Stimulated activated naive CD8-positive, alpha-beta T cell treated with anti-CD3 and anti-CD28 coated beads, Interleukin-15, amount 100 ng/mL, for 72 hours (primary cell): ENCODE results near the gene HDAC7.

Experiments
- ATAC-seq: fragments of 150-1000 bp; cut with Tn5 transposase; 2 replicates; pipeline ENCODE4 v1.10.0; 2021; ENCODE audit warnings: mild to moderate bottlenecking, moderate library complexity
- DNase-seq, 2 donors: peaks; one replicate each; pipeline ENCODE4 v3.0.0; 2021 to 2022
- H3K27ac Mint-ChIP-seq, 2 donors: one replicate each; pipeline ENCODE4 v1.8.0; 2022; ENCODE audit warnings: mild to moderate bottlenecking in 2 of 2, mixed read lengths in 2 of 2, moderate library complexity in 2 of 2
- H3K27me3 Mint-ChIP-seq: one replicate; pipeline ENCODE4 v1.8.0; 2022; ENCODE audit warnings: mixed read lengths
- H3K4me1 Mint-ChIP-seq: one replicate; pipeline ENCODE4 v1.8.0; 2022; ENCODE audit warnings: mild to moderate bottlenecking, mixed read lengths
- H3K4me3 Mint-ChIP-seq, 2 donors: one replicate each; pipeline ENCODE4 v1.8.0; 2022; ENCODE audit warnings: mild to moderate bottlenecking in 2 of 2, mixed read lengths in 2 of 2, moderate library complexity in 1 of 2
- H3K9me3 Mint-ChIP-seq, 2 donors: one replicate each; pipeline ENCODE4 v1.8.0; 2022; ENCODE audit warnings: mixed read lengths in 2 of 2

The HDAC7 gene

DNA sequence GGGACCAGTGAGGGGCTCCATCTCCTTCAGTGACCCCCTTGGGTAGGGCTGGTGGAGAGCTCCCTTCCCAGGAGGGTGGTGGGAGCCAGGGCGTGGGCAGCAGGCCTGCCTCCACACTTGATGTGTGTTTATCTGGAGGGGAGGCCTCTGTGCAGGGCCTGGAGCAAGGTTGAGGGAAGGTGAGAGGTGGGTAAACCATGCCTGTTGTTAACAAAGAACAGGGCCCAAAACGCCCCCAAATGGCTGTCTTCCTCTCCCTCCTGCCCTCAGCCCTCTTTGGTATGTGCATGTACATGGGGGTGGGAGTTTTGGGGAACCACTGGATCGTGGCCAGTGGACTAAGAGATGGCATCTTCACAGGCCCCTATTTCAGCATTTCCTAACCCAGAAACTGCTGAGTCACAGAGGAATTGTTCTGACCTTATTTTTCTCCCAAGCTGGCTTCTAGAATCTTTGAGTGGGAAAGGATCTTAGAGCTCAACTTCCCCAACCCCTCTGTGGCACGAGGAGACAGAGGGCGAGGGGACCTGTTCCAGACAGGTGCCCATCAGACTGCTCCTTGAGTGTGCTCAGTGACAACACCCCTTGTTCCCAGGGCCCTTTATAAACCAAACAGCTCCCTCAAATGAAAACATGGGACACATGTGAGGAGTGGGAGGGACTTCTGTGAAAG lies 43.1 kb downstream of the HDAC7 start:
- H3K9me3 Mint-ChIP-seq = no peaks in the 10 kb centered on the region
- H3K27me3 Mint-ChIP-seq = no peaks in the 10 kb centered on the region
- DNase-seq (no peak), ATAC-seq (no peak)
- peak overlapping the region in 1 of 2 donors; percentile 94 for H3K27ac Mint-ChIP-seq
- no peak overlapping the region for H3K4me3 Mint-ChIP-seq
- H3K4me1 Mint-ChIP-seq = peaks cover 76% of the 10 kb centered on the region

DNA sequence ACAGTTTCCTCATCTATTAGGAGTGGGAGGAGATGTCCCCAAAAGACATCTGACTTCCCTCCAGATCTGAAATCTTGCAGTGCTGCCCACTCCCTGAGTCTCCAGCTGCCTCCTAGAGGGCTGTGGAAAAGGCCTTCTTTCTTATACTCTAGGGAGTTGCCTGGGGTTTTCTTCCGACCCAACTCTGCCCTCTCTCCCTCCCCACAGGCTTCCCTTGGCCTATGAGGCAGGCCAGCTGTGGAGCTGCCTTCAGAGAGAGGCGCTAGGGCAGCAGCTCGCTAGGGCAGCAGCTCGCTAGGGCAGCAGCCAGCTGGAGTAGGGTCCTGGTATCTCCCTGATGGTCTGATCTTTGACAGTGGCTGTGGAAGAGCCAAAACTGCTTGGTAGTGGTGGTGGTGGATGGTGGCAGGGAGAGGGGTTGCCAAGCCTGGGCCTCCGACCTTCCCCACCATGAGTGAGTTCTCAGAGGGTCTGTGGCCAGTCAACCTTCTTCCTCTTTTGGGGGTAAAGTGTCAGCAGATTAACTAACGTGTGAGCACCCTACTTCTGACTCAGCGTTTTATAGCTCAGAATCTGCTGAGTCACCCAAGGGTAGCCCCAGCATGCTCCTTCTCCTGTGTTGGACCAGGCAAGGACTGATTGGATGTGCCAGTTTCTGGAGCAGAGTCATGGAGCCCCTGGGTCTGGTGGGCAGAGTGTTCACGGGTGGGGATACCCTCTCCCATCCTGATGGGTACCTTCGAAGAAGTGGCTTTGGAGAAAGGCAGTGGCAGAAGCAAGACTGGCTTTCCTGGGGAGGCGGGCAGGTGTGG lies 44.4 kb downstream of the HDAC7 start:
- Mint-ChIP-seq H3K4me1 (peaks cover 67% of the 10 kb centered on the region), H3K4me3 (peak overlapping the region in 1 of 2 donors; percentile 96), H3K27me3 (no peaks in the 10 kb centered on the region), H3K9me3 (no peaks in the 10 kb centered on the region), H3K27ac (peak overlapping the region; percentile 46 to 97)
- DNase-seq (no peak), ATAC-seq (no peak)

DNA sequence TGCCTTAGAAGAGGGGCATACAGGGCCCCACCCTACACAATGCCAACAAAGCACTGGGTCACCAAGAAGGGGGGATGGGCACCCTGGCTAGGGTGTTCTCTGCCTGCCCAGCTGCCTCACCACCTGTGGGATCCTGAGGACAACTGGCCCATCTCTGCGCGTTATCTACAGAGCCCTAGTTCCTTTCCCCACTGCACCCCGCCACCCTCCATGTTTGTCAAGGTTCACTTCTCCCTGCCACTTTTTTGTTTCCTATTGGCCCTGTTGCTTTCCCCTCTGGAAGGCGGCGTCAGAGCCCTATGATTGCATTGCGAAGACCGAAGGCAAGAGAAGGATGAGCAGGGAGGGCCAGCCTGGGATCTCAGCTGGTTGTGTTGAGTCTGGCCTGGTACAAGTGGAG lies 45.0 kb downstream of the HDAC7 start:
- no peaks in the 10 kb centered on the region for H3K9me3 Mint-ChIP-seq
- H3K4me1 Mint-ChIP-seq = peaks cover 62% of the 10 kb centered on the region
- no peaks in the 10 kb centered on the region for H3K27me3 Mint-ChIP-seq
- no peak for DNase-seq
- H3K4me3 Mint-ChIP-seq = peak overlapping the region; percentile 92 to 96
- ATAC-seq = no peak
- peak overlapping the region in 1 of 2 donors; percentile 97 for H3K27ac Mint-ChIP-seq

DNA sequence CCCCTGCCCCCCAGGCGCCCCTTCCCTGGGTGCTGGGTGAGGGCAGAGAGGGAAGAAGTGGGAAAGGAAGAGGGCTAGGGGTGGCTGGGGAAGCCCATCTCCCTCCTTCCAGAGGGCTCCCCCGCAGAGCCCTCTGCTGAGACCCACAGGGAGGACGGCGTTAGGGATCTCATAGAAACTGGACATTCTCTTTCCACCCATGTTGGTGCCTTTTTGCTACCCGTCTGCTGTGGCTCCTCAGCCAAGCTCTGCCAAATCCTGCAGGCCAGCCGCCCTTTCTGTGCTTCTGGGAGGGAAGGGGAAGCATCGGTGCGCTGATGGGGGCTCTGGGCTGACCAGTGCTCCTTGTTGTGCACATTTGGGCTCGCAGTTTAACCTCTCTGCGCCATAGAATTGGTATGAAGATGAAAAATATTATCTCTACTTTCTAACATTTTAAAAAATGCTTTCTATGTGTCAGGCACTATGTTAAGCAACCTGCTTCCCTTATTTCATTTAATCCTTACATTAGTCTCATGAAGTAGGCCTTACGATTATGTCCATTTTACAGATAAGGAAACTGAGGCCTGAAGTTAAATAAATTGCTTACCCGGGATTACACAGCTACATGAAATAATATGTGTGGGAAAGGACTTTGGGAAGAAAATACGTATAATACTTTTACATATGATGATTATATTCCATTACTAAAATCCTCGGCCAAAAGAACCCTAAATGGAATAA lies 45.7 kb downstream of the HDAC7 start:
- Mint-ChIP-seq H3K27ac (peak overlapping the region; percentile 86 to 97), H3K4me1 (peaks cover 56% of the 10 kb centered on the region), H3K9me3 (no peaks in the 10 kb centered on the region), H3K4me3 (peak overlapping the region; percentile 92 to 96), H3K27me3 (no peaks in the 10 kb centered on the region)
- ATAC-seq (no peak), DNase-seq (no peak)

DNA sequence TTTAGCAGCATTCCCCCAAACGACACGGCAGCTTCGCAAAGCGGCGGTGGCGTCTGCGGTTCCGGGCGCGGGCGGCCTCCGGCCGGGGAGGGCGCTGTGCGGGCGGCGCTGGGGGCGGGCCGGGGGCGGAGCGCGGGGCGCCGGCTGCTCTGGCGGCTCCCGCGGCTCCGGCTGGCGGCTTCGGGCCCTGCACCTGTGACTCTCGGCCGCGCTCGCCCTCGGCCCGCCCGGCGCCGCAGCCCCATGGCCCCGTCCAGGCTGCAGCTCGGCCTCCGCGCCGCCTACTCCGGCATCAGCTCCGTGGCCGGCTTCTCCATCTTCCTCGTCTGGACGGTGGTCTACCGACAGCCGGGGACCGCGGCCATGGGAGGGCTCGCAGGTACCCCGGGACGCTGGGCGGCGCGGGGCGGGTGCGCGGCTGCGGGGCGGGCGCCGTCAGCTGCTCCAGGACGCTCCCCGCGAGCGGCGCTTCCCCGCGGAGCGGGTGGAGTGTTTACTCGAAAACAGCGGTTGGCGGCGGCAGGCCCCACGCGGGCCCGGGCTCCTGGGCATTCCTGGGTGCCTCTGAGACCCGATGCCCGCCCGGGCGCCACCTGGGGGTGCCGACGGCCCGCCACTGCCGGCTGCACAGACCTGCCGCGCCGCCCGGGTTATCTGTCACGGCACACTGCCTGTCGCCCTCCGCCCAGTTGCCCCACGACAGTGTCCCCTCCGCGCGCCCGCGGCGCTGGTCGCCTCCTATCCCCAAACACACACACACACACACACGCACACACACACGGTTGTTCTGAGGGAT lies 46.4 kb downstream of the HDAC7 start, which contains the start of gene SLC48A1:
Gene SLC48A1 (plus strand): TSS at position 177 of the 796 bp plus-strand sequence. CDS start 67 bp downstream, at position 244.
- H3K27ac Mint-ChIP-seq = peak within 1 kb of the TSS; percentile 86 to 97
- peaks cover 52% of the 10 kb centered on the region for H3K4me1 Mint-ChIP-seq
- H3K27me3 Mint-ChIP-seq = no peaks in the 10 kb centered on the region

DNA sequence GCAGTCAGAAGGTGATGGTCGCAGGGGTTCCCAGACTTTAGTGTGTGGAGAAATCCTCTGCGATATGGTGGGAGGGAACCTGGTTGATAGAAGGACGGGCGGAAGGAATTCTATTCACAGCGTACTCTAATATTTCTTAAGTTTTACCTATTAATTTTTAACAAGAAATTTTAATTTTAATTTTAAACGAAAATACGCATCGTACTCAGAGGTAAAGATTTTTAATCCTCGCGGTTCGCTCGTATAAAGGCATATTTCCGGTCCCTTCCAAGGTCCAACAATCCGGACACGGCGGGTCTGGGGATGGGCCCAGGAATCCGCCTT lies 47.0 kb downstream of the HDAC7 start:
- DNase-seq (no peak), ATAC-seq (no peak)
- no peaks in the 10 kb centered on the region for H3K27me3 Mint-ChIP-seq
- no peaks in the 10 kb centered on the region for H3K9me3 Mint-ChIP-seq
- H3K27ac Mint-ChIP-seq = peak overlapping the region; percentile 82 to 85
- H3K4me1 Mint-ChIP-seq = peaks cover 46% of the 10 kb centered on the region
- H3K4me3 Mint-ChIP-seq = peak overlapping the region; percentile 72 to 76

More for the DNA sequence above, 46.4 kb downstream of the HDAC7 start, which contains the start of gene SLC48A1:
- Mint-ChIP-seq H3K4me3 (peak within 1 kb of the TSS; percentile 92 to 96), H3K9me3 (no peaks in the 10 kb centered on the region)
- ATAC-seq (peak; percentile 86), DNase-seq (peak; percentile 69 to 77)

DNA sequence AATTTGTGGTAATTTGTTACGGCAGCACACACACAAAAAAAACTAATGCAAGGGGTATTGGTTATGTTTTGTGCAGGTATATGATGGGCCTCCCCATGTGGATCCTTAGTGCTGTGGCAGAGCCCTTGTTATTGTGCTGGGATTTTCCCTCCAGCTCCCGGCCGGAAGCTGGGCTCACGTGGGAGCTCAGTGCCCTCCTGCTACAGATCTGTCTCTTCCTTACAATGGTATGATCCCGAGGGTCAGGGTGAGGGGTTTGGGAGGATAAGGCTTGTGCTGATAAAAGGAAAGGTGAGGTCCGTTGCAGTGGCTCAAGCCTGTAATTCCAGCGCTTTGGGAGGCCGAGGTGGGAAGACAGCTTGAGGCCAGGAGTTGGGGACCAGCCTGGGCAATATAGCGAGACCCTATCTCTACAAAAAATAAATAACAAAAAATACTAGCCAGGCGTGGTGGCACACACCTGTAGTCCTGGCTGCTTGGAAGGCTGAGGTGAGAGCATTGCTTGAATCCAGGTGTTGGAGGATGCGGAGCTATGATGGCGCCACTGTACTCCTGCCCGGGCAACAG lies 47.5 kb downstream of the HDAC7 start:
- peak overlapping the region; percentile 82 to 85 for H3K27ac Mint-ChIP-seq
- ATAC-seq = no peak
- H3K4me3 Mint-ChIP-seq = peak overlapping the region; percentile 72 to 76
- H3K4me1 Mint-ChIP-seq = peaks cover 46% of the 10 kb centered on the region
- no peak for DNase-seq
- no peaks in the 10 kb centered on the region for H3K27me3 Mint-ChIP-seq
- no peaks in the 10 kb centered on the region for H3K9me3 Mint-ChIP-seq

DNA sequence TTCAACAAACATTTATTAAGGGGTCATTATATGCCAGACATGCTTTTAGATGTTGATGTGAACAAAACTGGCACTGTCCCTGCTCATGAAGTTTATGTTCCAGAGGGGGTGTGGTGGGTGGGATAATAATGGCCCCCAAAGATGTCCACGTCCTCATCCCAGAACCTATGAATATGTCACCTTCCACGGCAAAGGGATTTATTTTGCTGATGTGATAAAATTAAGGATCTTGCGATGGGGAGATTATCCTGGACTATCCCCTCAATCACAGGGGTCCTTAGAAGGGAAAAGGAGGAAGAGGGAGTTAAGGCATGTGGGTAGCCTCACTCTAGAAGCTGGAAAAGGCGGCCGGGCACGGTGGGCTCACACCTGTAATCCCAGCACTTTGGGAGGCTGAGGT lies 48.4 kb downstream of the HDAC7 start:
- H3K4me1 Mint-ChIP-seq = peaks cover 44% of the 10 kb centered on the region
- H3K4me3 Mint-ChIP-seq = no peak overlapping the region
- no peaks in the 10 kb centered on the region for H3K9me3 Mint-ChIP-seq
- no peak overlapping the region for H3K27ac Mint-ChIP-seq
- no peaks in the 10 kb centered on the region for H3K27me3 Mint-ChIP-seq
- no peak for DNase-seq
- ATAC-seq = no peak

DNA sequence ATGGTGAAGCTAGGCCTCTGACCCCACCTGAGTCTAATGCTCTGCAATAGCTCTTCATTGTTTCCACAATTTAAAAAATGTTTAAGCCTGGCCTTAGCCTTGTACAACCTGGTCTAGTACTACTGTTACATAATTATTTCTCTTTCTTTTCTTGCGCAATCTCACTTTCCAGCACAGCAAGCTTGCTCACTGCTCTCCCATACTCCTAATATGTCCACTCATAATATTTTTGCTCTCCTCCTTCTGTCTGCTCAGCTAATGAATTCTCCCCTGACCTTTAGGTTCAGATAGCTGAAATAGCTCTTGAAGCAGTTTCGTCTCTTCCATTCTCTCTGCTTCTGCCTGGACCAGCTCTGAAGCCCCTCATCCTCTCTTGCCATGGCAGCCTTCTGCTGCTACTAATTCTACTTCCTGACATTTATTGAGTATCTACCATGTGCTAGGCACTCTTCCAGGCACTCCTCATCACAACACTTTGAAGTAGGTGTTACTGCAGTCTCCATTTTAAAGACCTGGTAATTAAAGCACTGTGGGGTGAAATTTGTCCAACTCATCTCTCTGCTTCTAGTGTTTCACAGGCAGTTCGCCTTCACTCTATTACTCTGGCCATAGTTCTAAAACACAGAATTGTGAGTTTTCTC lies 49.5 kb downstream of the HDAC7 start:
- Mint-ChIP-seq H3K4me3 (no peak overlapping the region), H3K4me1 (peaks cover 41% of the 10 kb centered on the region), H3K27me3 (no peaks in the 10 kb centered on the region), H3K9me3 (no peaks in the 10 kb centered on the region), H3K27ac (no peak overlapping the region)
- ATAC-seq (no peak), DNase-seq (no peak)

DNA sequence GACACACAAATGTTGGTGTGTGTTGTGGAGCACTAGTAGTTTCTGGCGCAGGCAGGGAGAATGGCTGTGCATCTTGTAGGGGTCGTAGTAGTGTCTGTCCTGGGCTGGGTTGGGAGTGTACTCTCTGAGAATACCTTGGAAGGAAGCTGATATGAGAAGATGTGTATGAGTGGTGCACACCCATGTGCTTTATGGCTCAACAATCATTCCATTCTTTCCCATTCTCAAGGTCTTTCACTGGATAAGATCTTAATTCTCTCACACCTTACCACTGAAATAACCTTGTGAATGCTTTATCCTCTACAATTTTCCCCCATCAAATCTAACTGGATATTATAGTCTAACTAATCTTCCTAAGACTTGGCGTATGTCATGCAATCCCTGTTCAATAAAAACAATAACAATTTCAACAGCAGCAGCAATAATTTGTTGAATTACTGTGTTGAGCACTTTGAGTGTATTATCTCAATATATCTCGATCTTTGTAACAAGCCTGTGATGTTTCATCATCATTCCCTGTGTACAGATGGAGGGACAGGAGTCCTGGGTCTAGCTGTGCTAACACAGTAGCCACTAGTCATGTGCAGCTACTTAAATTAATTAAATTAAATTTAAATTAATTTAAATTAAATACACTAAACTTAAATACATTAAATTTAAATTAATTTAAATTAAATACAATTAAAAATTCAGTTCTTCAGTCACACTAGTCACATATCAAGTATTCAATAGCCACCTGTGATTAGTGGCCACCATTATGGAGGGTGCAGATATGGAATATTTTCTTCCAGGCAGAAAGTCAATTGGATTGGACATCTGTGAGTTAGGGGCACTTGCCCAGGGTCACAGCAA lies 50.2 kb downstream of the HDAC7 start:
- no peak overlapping the region for H3K27ac Mint-ChIP-seq
- no peaks in the 10 kb centered on the region for H3K27me3 Mint-ChIP-seq
- no peak overlapping the region for H3K4me3 Mint-ChIP-seq
- no peak for DNase-seq
- no peak for ATAC-seq
- peaks cover 33% of the 10 kb centered on the region for H3K4me1 Mint-ChIP-seq
- no peaks in the 10 kb centered on the region for H3K9me3 Mint-ChIP-seq

DNA sequence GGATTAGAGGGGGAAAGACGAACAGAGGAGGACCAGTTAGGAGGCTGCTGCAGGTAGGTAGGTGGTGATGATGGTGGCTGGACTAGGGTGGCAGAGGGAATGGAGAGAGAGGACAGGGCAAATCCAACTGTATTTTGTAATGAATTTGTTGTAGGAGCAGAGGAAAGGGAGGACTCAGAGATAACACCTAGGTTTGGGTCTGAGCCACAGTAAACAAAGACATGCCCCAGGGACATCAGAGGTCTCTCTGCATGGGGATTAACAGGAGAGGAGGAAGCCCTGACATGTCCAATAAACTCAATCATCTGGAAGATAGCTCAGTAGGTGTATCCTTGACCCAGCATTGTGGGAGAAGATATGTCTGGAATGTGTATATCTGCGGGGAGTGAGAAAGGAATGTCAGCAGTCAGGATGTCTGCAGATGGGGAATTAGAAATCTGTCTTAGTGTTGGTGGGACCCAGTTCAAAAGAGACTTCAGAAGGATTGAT lies 51.3 kb downstream of the HDAC7 start:
- ATAC-seq (no peak), DNase-seq (no peak)
- peaks cover 24% of the 10 kb centered on the region for H3K4me1 Mint-ChIP-seq
- H3K27me3 Mint-ChIP-seq = no peaks in the 10 kb centered on the region
- no peaks in the 10 kb centered on the region for H3K9me3 Mint-ChIP-seq
- no peak overlapping the region for H3K27ac Mint-ChIP-seq
- H3K4me3 Mint-ChIP-seq = no peak overlapping the region

DNA sequence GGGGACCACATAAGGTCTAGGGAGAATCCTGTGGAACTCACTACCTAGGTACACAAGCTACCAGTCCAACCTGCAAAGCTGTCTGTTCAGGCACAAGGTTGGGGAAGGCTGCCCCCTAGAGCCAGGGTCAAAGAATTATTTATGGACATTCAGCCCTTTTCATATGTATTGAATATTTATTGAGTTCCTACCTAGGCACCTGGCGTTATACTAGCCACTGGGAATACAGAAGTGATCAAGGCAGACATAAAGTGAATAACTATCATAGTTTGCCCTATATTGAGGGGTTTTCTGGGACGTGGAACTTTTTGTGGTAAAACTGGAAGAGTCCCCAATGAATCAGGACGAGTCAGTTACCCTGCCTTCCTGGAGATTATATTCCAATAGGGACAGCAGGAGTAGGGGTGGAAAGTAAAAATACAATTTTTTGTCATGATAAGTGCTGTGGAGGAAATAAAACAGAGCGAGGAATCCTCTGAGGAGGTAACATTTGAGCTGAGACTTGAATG lies 52.4 kb downstream of the HDAC7 start:
- Mint-ChIP-seq H3K27me3 (no peaks in the 10 kb centered on the region), H3K9me3 (no peaks in the 10 kb centered on the region), H3K4me1 (peaks cover 20% of the 10 kb centered on the region), H3K4me3 (no peak overlapping the region), H3K27ac (no peak overlapping the region)
- ATAC-seq = peak; percentile 85
- DNase-seq = peak; percentile 63 to 76

DNA sequence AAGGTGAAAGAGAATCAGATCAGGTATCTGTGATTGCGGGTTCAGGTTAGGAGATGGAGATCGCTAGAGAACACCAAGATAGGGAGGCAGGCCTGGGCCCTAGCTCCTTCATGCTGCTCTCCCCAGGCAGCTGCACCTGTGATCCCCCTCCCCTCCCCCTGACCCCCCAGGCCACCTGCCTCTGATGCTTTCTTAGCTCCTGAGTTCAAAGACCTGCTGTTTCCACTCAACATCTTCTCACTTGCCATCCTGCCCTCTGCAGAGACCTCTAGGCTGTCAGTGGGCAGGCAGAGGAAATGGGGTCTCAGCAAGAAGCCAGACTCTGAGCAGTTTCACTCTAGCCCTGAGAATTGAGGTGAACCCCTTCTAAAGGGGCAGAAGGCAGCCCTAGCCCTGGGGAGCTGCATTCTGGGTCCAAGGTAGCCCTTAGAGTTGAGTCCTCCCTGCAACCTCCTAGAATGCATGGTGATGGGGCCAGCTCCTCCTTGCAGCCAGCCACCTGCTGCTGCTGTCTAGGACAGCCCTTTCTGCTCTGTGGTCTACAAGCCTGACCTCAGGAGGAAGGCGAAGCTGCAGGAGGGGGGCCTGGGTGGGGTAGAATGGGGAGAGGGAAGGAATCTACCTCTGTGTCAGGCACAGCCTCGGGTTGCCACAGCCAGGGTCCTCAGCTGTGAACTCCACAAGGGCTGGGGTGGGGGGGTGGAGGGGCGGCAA lies 53.0 kb downstream of the HDAC7 start:
- no peak for DNase-seq
- Mint-ChIP-seq H3K4me3 (no peak overlapping the region), H3K27ac (no peak overlapping the region), H3K4me1 (peaks cover 19% of the 10 kb centered on the region), H3K9me3 (no peaks in the 10 kb centered on the region), H3K27me3 (no peaks in the 10 kb centered on the region)
- ATAC-seq = peak; percentile 36
